Prostate gland (tissue), 2 donors: Measurements from ENCODE around the gene DHX38. TPM values are rescaled to one million over a fixed set of nuclear protein-coding genes. Genes with fewer than 3 reads are reported as not detected.

ENCODE experiments used
- DNase-seq: peaks from one replicate; pipeline ENCODE4 v3.0.0-alpha.2; 2019; ENCODE audit warnings: low spot score
- H3K27ac ChIP-seq, 2 donors: fragments of 200-600 bp; sonication (generic); 2 replicates each; pipeline ENCODE4 v1.5.1; 2017 to 2019
- H3K27me3 ChIP-seq: fragments of 200-600 bp; sonication (generic); replicated peaks from 2 replicates; pipeline ENCODE4 v1.5.1; 2019; ENCODE audit not compliant: insufficient read depth
- H3K36me3 ChIP-seq, 2 donors: fragments of 200-600 bp; sonication (generic); 1 replicate in 1 of 2; 2 replicates in 1 of 2; pipeline versions ENCODE4 v1.5.1 to v1.8.1; 2017 to 2019
- H3K4me1 ChIP-seq: fragments of 200-600 bp; sonication (generic); replicated peaks from 2 replicates; pipeline ENCODE4 v1.5.1; 2019
- H3K4me3 ChIP-seq, 2 donors: fragments of 200-600 bp; sonication (generic); 2 replicates each; pipeline ENCODE4 v1.5.1; 2017 to 2019
- H3K9me3 ChIP-seq: fragments of 200-600 bp; sonication (generic); 2 replicates; pipeline ENCODE4 v1.5.1; 2017
- POLR2A ChIP-seq: fragments of 450-650 bp; IDR thresholded peaks from one replicate; pipeline ENCODE4 v1.6.1; 2016; ENCODE audit warnings: antibody characterized with exemption, mild to moderate bottlenecking
- POLR2AphosphoS5 ChIP-seq: sonication (generic); formaldehyde crosslinking; IDR thresholded peaks from one replicate; pipeline ENCODE4 v1.6.1; 2017; ENCODE audit warnings: antibody characterized with exemption
- WGBS: methylation state at CpG from one replicate; pipeline ENCODE4 v1.1.5; 2018; 5-methylcytosine and 5-hydroxymethylcytosine counted together
- intact Hi-C: fragments of 100-400 bp; cut with DNase I; formaldehyde crosslinking; loops from one replicate; pipeline ENCODE4 v1.14.2; 2022
- total RNA-seq, 2 donors: library from RNA; depleted of rRNA; stranded (reverse); fragments of >200 nt; gene quantifications; one replicate each; pipeline ENCODE4 v1.1.0, GENCODE V29; 2016
- TF ChIP-seq, protein P1 (sequence below), 4 experiments: fragments of 200-600 bp in 2 of 4; fragments of 450-650 bp in 2 of 4; sonication (generic) in 2 of 4; IDR thresholded peaks; 1 replicate in 3 of 4; 2 replicates in 1 of 4; pipeline ENCODE4 v1.5.1; 2016 to 2019; ENCODE audit warnings: antibody characterized with exemption in 4 of 4, mild to moderate bottlenecking in 2 of 4, moderate library complexity in 2 of 4

Gene DHX38
- total RNA-seq, 2 donors from 2014 or later: 61.9 to 63.9 TPM

DNA sequence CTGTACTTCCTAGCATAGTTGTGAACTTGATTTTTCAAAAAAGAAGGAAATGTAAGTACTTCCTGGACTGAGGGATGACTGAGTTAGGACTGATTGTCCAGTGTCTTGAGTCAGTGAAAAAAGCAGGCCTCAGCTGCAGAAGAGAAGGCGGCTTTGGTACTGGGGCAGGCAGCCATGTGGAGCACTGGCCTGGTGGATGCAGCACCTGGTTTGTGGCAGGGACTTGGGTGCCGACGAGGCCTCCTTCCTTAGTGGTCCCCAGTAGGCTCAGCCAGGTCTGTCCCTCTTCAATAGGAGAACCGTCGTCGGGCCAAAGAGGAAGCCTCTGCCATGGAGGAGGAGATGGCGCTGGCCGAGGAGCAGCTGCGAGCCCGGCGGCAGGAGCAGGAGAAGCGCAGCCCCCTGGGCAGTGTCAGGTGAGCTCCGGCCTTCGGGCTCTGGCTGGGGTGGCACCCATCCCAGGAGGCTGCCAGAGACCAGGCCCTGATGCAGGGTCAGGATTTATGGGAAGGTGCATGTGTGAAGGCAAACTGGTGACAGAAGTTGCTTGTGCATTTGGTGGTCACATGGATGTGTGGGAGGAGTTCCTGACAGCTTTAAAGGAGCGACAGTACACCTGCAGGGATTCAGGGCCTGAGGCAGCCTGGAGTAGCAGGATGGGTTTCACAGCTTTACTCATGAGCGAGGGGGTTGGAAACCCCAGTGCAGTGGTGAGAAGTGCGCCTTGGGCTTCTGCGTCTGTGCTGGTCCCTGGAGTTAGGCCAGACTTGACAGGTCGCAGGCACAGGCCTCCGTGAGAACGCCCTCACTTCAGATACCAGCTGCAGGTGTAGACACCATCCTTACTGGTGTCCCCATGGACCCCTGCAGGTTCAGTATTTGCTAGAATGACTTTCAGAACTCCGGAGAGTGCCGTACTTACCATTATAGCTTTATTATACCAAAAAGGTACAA is 17.3 kb downstream of the DHX38 start:
- TF ChIP-seq POLR2A (no peak), POLR2AphosphoS5 (no peak)
- TF ChIP-seq, protein P1, sequence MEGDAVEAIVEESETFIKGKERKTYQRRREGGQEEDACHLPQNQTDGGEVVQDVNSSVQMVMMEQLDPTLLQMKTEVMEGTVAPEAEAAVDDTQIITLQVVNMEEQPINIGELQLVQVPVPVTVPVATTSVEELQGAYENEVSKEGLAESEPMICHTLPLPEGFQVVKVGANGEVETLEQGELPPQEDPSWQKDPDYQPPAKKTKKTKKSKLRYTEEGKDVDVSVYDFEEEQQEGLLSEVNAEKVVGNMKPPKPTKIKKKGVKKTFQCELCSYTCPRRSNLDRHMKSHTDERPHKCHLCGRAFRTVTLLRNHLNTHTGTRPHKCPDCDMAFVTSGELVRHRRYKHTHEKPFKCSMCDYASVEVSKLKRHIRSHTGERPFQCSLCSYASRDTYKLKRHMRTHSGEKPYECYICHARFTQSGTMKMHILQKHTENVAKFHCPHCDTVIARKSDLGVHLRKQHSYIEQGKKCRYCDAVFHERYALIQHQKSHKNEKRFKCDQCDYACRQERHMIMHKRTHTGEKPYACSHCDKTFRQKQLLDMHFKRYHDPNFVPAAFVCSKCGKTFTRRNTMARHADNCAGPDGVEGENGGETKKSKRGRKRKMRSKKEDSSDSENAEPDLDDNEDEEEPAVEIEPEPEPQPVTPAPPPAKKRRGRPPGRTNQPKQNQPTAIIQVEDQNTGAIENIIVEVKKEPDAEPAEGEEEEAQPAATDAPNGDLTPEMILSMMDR (IDR thresholded peaks at IDR 0.05): no peak
- Histone ChIP-seq H3K9me3 (no peaks in the 10 kb centered on the region), H3K4me3 (no peak overlapping the region), H3K4me1 (no peaks in the 10 kb centered on the region), H3K36me3 (peaks cover 29 to 49% of the 10 kb centered on the region in 2 donors), H3K27ac (no peak overlapping the region), H3K27me3 (no peaks in the 10 kb centered on the region)
- DNase-seq: no peak
- intact Hi-C loops: no loop called here
- WGBS: 95% methylated on average over 21 of the region's 23 CpGs

DNA sequence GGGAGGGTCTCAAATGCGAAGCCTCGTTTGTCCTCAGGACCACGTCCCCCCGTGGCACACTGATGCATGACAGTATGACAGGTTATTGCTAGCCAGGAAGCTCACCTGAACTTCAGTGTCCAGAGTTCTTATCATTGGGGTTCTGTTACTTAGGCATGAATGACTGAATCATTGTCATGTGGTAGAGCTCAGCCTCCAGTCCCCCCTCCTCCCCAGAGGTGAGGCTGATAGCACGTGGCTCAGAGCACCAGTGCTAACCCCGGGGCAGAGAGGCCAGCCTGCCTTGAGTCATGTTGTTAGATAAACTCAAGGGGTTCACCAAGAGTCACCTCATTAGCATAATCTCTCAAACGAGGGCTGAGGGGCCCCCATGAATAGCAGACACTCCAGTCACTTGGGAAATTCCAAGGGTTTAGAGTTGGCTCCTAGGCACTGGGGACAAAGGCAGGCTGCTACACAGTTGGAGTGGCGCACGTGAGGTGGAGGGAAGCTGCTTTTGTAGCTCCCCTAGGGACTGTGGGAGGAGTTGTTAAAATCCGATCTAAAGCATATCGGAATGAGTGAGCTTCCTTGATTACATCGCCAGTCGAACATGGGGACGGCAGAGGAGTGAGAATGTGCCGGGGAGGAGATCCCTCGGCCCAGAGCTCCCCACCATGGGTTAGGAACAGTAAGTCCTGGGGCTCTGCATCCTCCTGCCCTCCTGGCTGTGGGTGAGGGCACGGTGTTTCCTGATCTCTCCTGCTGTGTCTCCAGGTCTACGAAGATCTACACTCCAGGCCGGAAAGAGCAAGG is 18.2 kb downstream of the DHX38 start:
- Histone ChIP-seq H3K4me3 (no peak overlapping the region), H3K27me3 (no peaks in the 10 kb centered on the region), H3K36me3 (peaks cover 29 to 40% of the 10 kb centered on the region in 2 donors), H3K27ac (no peak overlapping the region), H3K9me3 (no peaks in the 10 kb centered on the region), H3K4me1 (no peaks in the 10 kb centered on the region)
- 85% methylated on average over 19 of the region's 19 CpGs for WGBS
- TF ChIP-seq, protein P1 (IDR thresholded peaks at IDR 0.05): no peak
- no peak for TF ChIP-seq POLR2AphosphoS5
- TF ChIP-seq POLR2A: no peak
- DNase-seq: no peak
- intact Hi-C loops: no loop called here

DNA sequence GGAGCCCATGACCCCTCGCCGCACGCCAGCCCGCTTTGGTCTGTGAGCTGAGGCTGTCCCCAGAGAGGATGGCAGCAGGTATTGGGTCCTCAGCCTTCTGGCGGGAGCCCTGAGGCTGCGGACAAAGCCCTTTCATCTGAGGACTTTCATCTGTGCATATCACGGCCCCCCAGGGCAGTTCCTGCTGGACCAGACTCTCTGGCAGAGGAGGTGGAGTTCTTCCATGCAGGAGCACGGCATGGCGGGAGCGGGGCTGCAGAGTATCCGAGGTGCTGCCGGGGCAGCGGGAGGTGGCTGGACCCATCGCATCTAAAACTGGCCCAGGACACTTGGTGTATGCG is 18.8 kb downstream of the DHX38 start:
- TF ChIP-seq, protein P1 (IDR thresholded peaks at IDR 0.05): no peak
- TF ChIP-seq POLR2A (no peak), POLR2AphosphoS5 (no peak)
- intact Hi-C loops: no loop called here
- no peaks in the 10 kb centered on the region for H3K9me3 ChIP-seq
- H3K27me3 ChIP-seq: no peaks in the 10 kb centered on the region
- DNase-seq: no peak
- no peak overlapping the region for H3K27ac ChIP-seq
- H3K4me3 ChIP-seq: no peak overlapping the region
- 92% methylated on average over 15 of the region's 15 CpGs for WGBS
- H3K4me1 ChIP-seq: no peaks in the 10 kb centered on the region
- H3K36me3 ChIP-seq: peaks cover 26 to 35% of the 10 kb centered on the region in 2 donors

DNA sequence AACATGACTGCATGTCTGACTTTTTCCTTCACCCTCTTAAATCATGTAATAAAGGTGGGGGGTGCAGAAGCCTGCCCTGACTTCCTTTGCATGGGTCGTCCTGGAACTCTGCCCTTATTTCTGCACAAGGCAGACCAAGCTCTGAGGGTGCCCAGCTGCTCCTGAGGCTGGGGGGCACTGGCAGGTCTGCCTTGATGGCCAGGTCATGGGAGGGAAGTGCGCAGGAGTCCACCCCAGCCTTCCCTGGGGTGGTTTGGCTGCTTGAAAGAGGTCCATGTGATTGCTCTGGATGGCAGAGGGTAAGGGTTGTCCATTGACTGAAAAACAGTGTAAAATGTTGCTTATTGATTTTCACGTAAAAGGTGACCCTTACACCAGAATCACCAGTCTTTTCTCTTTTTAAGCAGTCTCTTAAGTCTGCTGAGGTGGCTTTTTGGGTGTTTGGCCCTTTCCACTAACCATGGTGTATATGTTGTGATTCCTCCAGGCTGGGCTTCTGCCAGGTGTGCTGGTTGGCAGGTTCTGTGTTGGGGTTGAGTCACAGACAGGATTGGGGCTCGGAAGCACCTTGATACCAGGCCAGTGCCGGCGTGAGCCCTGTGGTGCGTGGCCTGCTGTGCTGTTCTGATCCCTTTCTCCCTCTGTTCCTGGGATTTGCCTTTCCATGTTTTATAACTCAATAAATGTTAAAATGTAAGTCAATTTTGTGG is 19.4 kb downstream of the DHX38 start:
- WGBS: 88% methylated on average over 7 of the region's 7 CpGs
- intact Hi-C loops: no loop called here
- no peak overlapping the region for H3K4me3 ChIP-seq
- peaks cover 21 to 28% of the 10 kb centered on the region in 2 donors for H3K36me3 ChIP-seq
- H3K4me1 ChIP-seq: no peaks in the 10 kb centered on the region
- no peak overlapping the region for H3K27ac ChIP-seq
- no peaks in the 10 kb centered on the region for H3K9me3 ChIP-seq
- no peak for DNase-seq
- H3K27me3 ChIP-seq: no peaks in the 10 kb centered on the region
- TF ChIP-seq POLR2A: no peak

DNA sequence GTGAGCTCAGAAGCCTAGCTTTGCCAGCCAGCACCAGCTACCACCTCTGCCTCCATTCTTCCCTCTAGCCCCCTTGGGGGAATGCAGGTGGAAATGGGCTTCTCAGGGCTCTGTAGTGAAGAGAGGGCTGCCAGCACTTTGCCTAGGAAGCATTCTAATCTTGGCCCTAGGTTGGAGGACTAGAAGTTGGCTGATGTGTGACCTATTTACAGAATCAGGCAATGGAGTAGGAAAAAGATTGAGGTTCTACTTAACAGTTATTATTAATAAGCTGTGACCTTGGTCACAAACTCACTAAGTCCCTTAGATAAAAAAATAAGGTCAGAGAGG is 19.9 kb downstream of the DHX38 start:
- no peak overlapping the region for H3K27ac ChIP-seq
- no peaks in the 10 kb centered on the region for H3K4me1 ChIP-seq
- peaks cover 16 to 23% of the 10 kb centered on the region in 2 donors for H3K36me3 ChIP-seq
- H3K9me3 ChIP-seq: no peaks in the 10 kb centered on the region
- intact Hi-C loops: no loop called here
- DNase-seq: no peak
- no peaks in the 10 kb centered on the region for H3K27me3 ChIP-seq
- TF ChIP-seq POLR2AphosphoS5: no peak
- TF ChIP-seq, protein P1 (IDR thresholded peaks at IDR 0.05): no peak
- no peak for TF ChIP-seq POLR2A
- no peak overlapping the region for H3K4me3 ChIP-seq
